Measurements from ENCODE around the gene MECP2. TPM values are rescaled to one million over a fixed set of nuclear protein-coding genes. Genes with fewer than 3 reads are reported as not detected.

Gene MECP2
- total RNA-seq, 4 donors from 2014 or later: 22.1 to 53.1 (median 37.8) TPM

GRCh38 chrX:153991013-153991580, 106.4 kb downstream of the MECP2 start:
- H3K36me3 ChIP-seq: no peaks in the 10 kb centered on the region
- WGBS, 2 donors (ENCODE audit: low coverage in 1 of 2): 99% methylated on average over 3 of the region's 3 CpGs; no CpG with 5 or more reads in 1 of the 2 donors

GRCh38 chrX:153989973-153990655, 107.4 kb downstream of the MECP2 start:
- Histone ChIP-seq H3K4me1 (peaks cover 0 to 10% (median 7%) of the 10 kb centered on the region in 4 donors), H3K27ac (no peak overlapping the region), H3K9me3 (no peaks in the 10 kb centered on the region), H3K27me3 (no peaks in the 10 kb centered on the region), H3K36me3 (no peaks in the 10 kb centered on the region), H3K4me3 (no peak overlapping the region)
- TF ChIP-seq EP300 (IDR thresholded peaks at IDR 0.05; ENCODE audit: low read depth) (no peak), CTCF (IDR thresholded peaks at IDR 0.05) (no peak), POLR2AphosphoS5 (IDR thresholded peaks at IDR 0.05) (no peak), POLR2A (IDR thresholded peaks at IDR 0.05) (no peak)
- in situ Hi-C loops (cut with MboI; ENCODE audit: low pct_ligation_motif_present in 1 of 4, low pct_unique_long_range_greater_than_20kb in 1 of 4, low sequenced_read_pairs in 3 of 4): no loop called here
- no peak for DNase-seq
- intact Hi-C loops (cut with DNase I; ENCODE audit: low total_unique reads): no loop called here
- 87 to 90% methylated on average over 2 to 14 of the region's 14 CpGs for WGBS, 2 donors (ENCODE audit: low coverage in 1 of 2)

More at GRCh38 chrX:153991013-153991580, 106.4 kb downstream of the MECP2 start:
- H3K27ac ChIP-seq: no peak overlapping the region
- H3K9me3 ChIP-seq: no peaks in the 10 kb centered on the region
- intact Hi-C loops (cut with DNase I; ENCODE audit: low total_unique reads) (no loop called here), in situ Hi-C loops (cut with MboI; ENCODE audit: low pct_ligation_motif_present in 1 of 4, low pct_unique_long_range_greater_than_20kb in 1 of 4, low sequenced_read_pairs in 3 of 4) (no loop called here)
- no peak for DNase-seq
- H3K27me3 ChIP-seq: no peaks in the 10 kb centered on the region
- TF ChIP-seq POLR2A (IDR thresholded peaks at IDR 0.05) (no peak), CTCF (IDR thresholded peaks at IDR 0.05) (no peak), EP300 (IDR thresholded peaks at IDR 0.05; ENCODE audit: low read depth) (no peak), POLR2AphosphoS5 (IDR thresholded peaks at IDR 0.05) (no peak)
- peaks cover 0 to 3% (median 2%) of the 10 kb centered on the region in 4 donors for H3K4me1 ChIP-seq
- H3K4me3 ChIP-seq: no peak overlapping the region

- TF ChIP-seq POLR2A (IDR thresholded peaks at IDR 0.05) (no peak), POLR2AphosphoS5 (IDR thresholded peaks at IDR 0.05) (no peak), CTCF (IDR thresholded peaks at IDR 0.05) (no peak), EP300 (IDR thresholded peaks at IDR 0.05; ENCODE audit: low read depth) (no peak)
- Histone ChIP-seq H3K9me3 (no peaks in the 10 kb centered on the region), H3K4me3 (no peak overlapping the region), H3K27me3 (no peaks in the 10 kb centered on the region), H3K4me1 (peaks cover 0 to 16% (median 10%) of the 10 kb centered on the region in 4 donors), H3K36me3 (no peaks in the 10 kb centered on the region), H3K27ac (no peak overlapping the region)
- in situ Hi-C loops (cut with MboI; ENCODE audit: low pct_ligation_motif_present in 1 of 4, low pct_unique_long_range_greater_than_20kb in 1 of 4, low sequenced_read_pairs in 3 of 4): no loop called here
- DNase-seq: no peak
- 85% methylated on average over 12 of the region's 12 CpGs; no CpG with 5 or more reads in 1 of the 2 donors for WGBS, 2 donors (ENCODE audit: low coverage in 1 of 2)
- intact Hi-C loops (cut with DNase I; ENCODE audit: low total_unique reads): no loop called here
Measured at GRCh38 chrX:153988493-153988892, 109.0 kb downstream of the MECP2 start.

- no peak for DNase-seq
- WGBS, 2 donors (ENCODE audit: low coverage in 1 of 2): 69% methylated on average over 20 of the region's 20 CpGs; no CpG with 5 or more reads in 1 of the 2 donors
Measured at GRCh38 chrX:153984351-153985178, 113.0 kb downstream of the MECP2 start.

More at GRCh38 chrX:153984351-153985178, 113.0 kb downstream of the MECP2 start:
- in situ Hi-C loops (cut with MboI; ENCODE audit: low pct_ligation_motif_present in 1 of 4, low pct_unique_long_range_greater_than_20kb in 1 of 4, low sequenced_read_pairs in 3 of 4) (no loop called here), intact Hi-C loops (cut with DNase I; ENCODE audit: low total_unique reads) (no loop called here)
- Histone ChIP-seq H3K27ac (peak overlapping the region; percentile 79 to 84 (median 81)), H3K4me3 (no peak overlapping the region), H3K4me1 (peaks cover 0 to 16% (median 10%) of the 10 kb centered on the region in 4 donors), H3K9me3 (no peaks in the 10 kb centered on the region), H3K36me3 (no peaks in the 10 kb centered on the region), H3K27me3 (no peaks in the 10 kb centered on the region)
- TF ChIP-seq POLR2AphosphoS5 (IDR thresholded peaks at IDR 0.05) (no peak), POLR2A (IDR thresholded peaks at IDR 0.05) (no peak), EP300 (IDR thresholded peaks at IDR 0.05; ENCODE audit: low read depth) (no peak), CTCF (IDR thresholded peaks at IDR 0.05) (no peak)
